BE2C (cell line): ENCODE results near the gene VCAN.

Experiments
- DNase-seq: peaks from one replicate; pipeline ENCODE4 v3.0.0-alpha.2; 2020
- H3K27me3 ChIP-seq: fragments of 250-450 bp; sonication (Bioruptor Pico); 2 replicates; pipeline ENCODE4 v1.5.1; 2020; ENCODE audit warnings: mild to moderate bottlenecking
- H3K36me3 ChIP-seq: fragments of 250-450 bp; sonication (Bioruptor Pico); 2 replicates; pipeline ENCODE4 v1.5.1; 2020; ENCODE audit warnings: mild to moderate bottlenecking
- H3K4me1 ChIP-seq: fragments of 250-450 bp; sonication (Bioruptor Pico); 2 replicates; pipeline ENCODE4 v1.5.1; 2020
- H3K4me3 ChIP-seq: 2 replicates; pipeline ENCODE4 v1.5.1; 2011; ENCODE audit warnings: low read depth, low read length
- H3K9me3 ChIP-seq: fragments of 250-450 bp; sonication (Bioruptor Pico); 2 replicates; pipeline ENCODE4 v1.5.1; 2020
- CTCF ChIP-seq: IDR thresholded peaks from 2 replicates; pipeline ENCODE4 v1.5.1; 2012; ENCODE audit warnings: mild to moderate bottlenecking, low read depth, low read length

Gene VCAN

GRCh38 chr5:83531661-83532060 is 60.1 kb downstream of the VCAN start:
- H3K27me3 ChIP-seq = no peaks in the 10 kb centered on the region
- H3K9me3 ChIP-seq = no peaks in the 10 kb centered on the region
- no peak for DNase-seq
- H3K4me1 ChIP-seq = no peaks in the 10 kb centered on the region
- H3K36me3 ChIP-seq = no peaks in the 10 kb centered on the region
- H3K4me3 ChIP-seq = no peak overlapping the region
- TF ChIP-seq CTCF = no peak

GRCh38 chr5:83538786-83539462 is 67.4 kb downstream of the VCAN start:
- Histone ChIP-seq H3K27me3 (no peaks in the 10 kb centered on the region), H3K36me3 (no peaks in the 10 kb centered on the region), H3K4me3 (no peak overlapping the region), H3K4me1 (no peaks in the 10 kb centered on the region), H3K9me3 (no peaks in the 10 kb centered on the region)
- no peak for DNase-seq
- no peak for TF ChIP-seq CTCF

- no peak for TF ChIP-seq CTCF
- DNase-seq = no peak
- no peaks in the 10 kb centered on the region for H3K27me3 ChIP-seq
- H3K36me3 ChIP-seq = no peaks in the 10 kb centered on the region
- H3K4me1 ChIP-seq = no peaks in the 10 kb centered on the region
- no peaks in the 10 kb centered on the region for H3K9me3 ChIP-seq
- no peak overlapping the region for H3K4me3 ChIP-seq
These were observed 67.9 kb downstream of the VCAN start for GRCh38 chr5:83539463-83539790.

GRCh38 chr5:83540105-83540504 is 68.6 kb downstream of the VCAN start:
- Histone ChIP-seq H3K4me1 (no peaks in the 10 kb centered on the region), H3K27me3 (no peaks in the 10 kb centered on the region), H3K9me3 (no peaks in the 10 kb centered on the region), H3K36me3 (no peaks in the 10 kb centered on the region), H3K4me3 (no peak overlapping the region)
- DNase-seq = no peak
- no peak for TF ChIP-seq CTCF

GRCh38 chr5:83540783-83541182 is 69.2 kb downstream of the VCAN start:
- DNase-seq = no peak
- no peaks in the 10 kb centered on the region for H3K4me1 ChIP-seq
- no peaks in the 10 kb centered on the region for H3K36me3 ChIP-seq
- H3K9me3 ChIP-seq = no peaks in the 10 kb centered on the region
- no peak overlapping the region for H3K4me3 ChIP-seq
- H3K27me3 ChIP-seq = no peaks in the 10 kb centered on the region
- no peak for TF ChIP-seq CTCF

- no peak for DNase-seq
- Histone ChIP-seq H3K4me3 (no peak overlapping the region), H3K9me3 (no peaks in the 10 kb centered on the region), H3K27me3 (no peaks in the 10 kb centered on the region), H3K36me3 (no peaks in the 10 kb centered on the region), H3K4me1 (no peaks in the 10 kb centered on the region)
- no peak for TF ChIP-seq CTCF
These were observed 71.3 kb downstream of the VCAN start for GRCh38 chr5:83542839-83543238.
